K562 (cell line): ENCODE data around the gene PLCL1. TPM values are rescaled to one million over a fixed set of nuclear protein-coding genes. Genes with fewer than 3 reads are reported as not detected.

Experiments used
- ATAC-seq: fragments of 200-7000 bp; cut with Tn5 transposase; 3 replicates; pipeline ENCODE4 v1.9.1; 2020; ENCODE audit warnings: moderate library complexity
- BruUV-seq: library from RNA; stranded (reverse); fragments of 400-500 nt; replicated peaks from 2 replicates; lab custom pipeline; 2021; lab: Mats Ljungman, UMichigan
- CTCF ChIA-PET: fragments of 300-600 bp; formaldehyde crosslinking; extraction: SDS; loops from one replicate; lab custom pipeline; 2021; ENCODE audit warnings: low intra/inter-chr PET ratio; lab: Yijun Ruan, JAX
- POLR2A ChIA-PET: fragments of 300-600, 350-650 bp; sonication (Branson Sonifier 250); formaldehyde crosslinking; extraction: SDS; loops from one replicate; lab custom pipeline; 2021; ENCODE audit warnings: antibody characterized with exemption, inconsistent platforms; lab: Yijun Ruan, JAX
- DNase-seq, 4 experiments: peaks; one replicate each; pipeline versions ENCODE4 v3.0.0 to v3.0.0-alpha.2; 2011 to 2018; ENCODE audit warnings: low spot score in 3 of 4, mixed read lengths in 3 of 4; ENCODE audit errors: extremely low read depth in 1 of 4
- FAIRE-seq: peaks from 2 replicates; lab custom pipeline; 2011; peaks lifted over from hg19 to GRCh38; lab: Jason Lieb, UNC
- H2AFZ ChIP-seq: 2 replicates; pipeline ENCODE4 v1.6.0; 2011; ENCODE audit warnings: low read depth, low read length, control low read depth, inconsistent platforms
- H3K27ac ChIP-seq: fragments of 200-600 bp; 3 replicates; pipeline ENCODE4 v1.8.0; 2011; ENCODE audit warnings: low read depth, mild to moderate bottlenecking, control low read depth, inconsistent platforms, low read length, moderate library complexity, mixed read lengths; ENCODE audit errors: extremely low read depth
- H3K27me3 ChIP-seq, 2 experiments: fragments of 300-600 bp in 1 of 2; 2 replicates in 1 of 2; 3 replicates in 1 of 2; pipeline versions ENCODE4 v1.6.0 to v1.8.0; 2011; ENCODE audit warnings: inconsistent platforms in 2 of 2, low read length in 2 of 2, mild to moderate bottlenecking in 1 of 2, mixed read lengths in 1 of 2, moderate library complexity in 1 of 2; ENCODE audit not compliant: control insufficient read depth in 2 of 2, insufficient read depth in 2 of 2
- H3K36me3 ChIP-seq: fragments of 300-600 bp; 3 replicates; pipeline ENCODE4 v1.8.0; 2011; ENCODE audit warnings: mild to moderate bottlenecking, low read length, inconsistent platforms; ENCODE audit not compliant: control insufficient read depth, insufficient read depth
- H3K4me1 ChIP-seq, 2 experiments: fragments of 200-600 bp in 1 of 2; replicated peaks in 1 of 2; 2 replicates in 1 of 2; 3 replicates in 1 of 2; pipeline versions ENCODE4 v1.5.1 to v1.8.0; 2011; ENCODE audit warnings: inconsistent platforms in 2 of 2, low read length in 2 of 2, mild to moderate bottlenecking in 1 of 2, mixed read lengths in 1 of 2, moderate library complexity in 1 of 2; ENCODE audit not compliant: control insufficient read depth in 2 of 2, insufficient read depth in 2 of 2
- H3K4me2 ChIP-seq: 2 replicates; pipeline ENCODE4 v1.6.1; 2011; ENCODE audit warnings: low read length, control low read depth, inconsistent platforms, mixed read lengths; ENCODE audit not compliant: insufficient read depth
- H3K4me3 ChIP-seq: fragments of 200-600 bp; sonication (generic), shearing (Covaris generic); 2 replicates; pipeline ENCODE4 v1.5.1; 2016; ENCODE audit warnings: control low read depth, inconsistent platforms
- H3K79me2 ChIP-seq: fragments of 200-600 bp; 3 replicates; pipeline ENCODE4 v1.8.0; 2011; ENCODE audit warnings: low read length, inconsistent platforms; ENCODE audit not compliant: control insufficient read depth, insufficient read depth
- H3K9ac ChIP-seq, 2 experiments: 2 replicates each; pipeline versions ENCODE4 v1.6.0 to v1.6.1; 2011; ENCODE audit warnings: low read depth in 2 of 2, low read length in 2 of 2, control low read depth in 1 of 2, inconsistent platforms in 1 of 2, mild to moderate bottlenecking in 1 of 2, mixed read lengths in 1 of 2; ENCODE audit not compliant: insufficient read depth in 1 of 2
- H3K9me1 ChIP-seq: one replicate; pipeline ENCODE4 v1.6.0; 2011; ENCODE audit warnings: inconsistent platforms, mild to moderate bottlenecking, low read length, moderate library complexity; ENCODE audit not compliant: control insufficient read depth, insufficient read depth
- H3K9me3 ChIP-seq: replicated peaks from 2 replicates; pipeline ENCODE4 v1.5.1; 2011; ENCODE audit warnings: low read depth, low read length, inconsistent platforms; ENCODE audit not compliant: control insufficient read depth, insufficient read depth
- H4K20me1 ChIP-seq: replicated peaks from 2 replicates; pipeline ENCODE4 v1.6.1; 2011; ENCODE audit warnings: low read length, inconsistent platforms, mixed read lengths; ENCODE audit not compliant: control insufficient read depth, insufficient read depth
- BRD4 ChIP-seq: fragments of 200-600 bp; sonication (generic); IDR thresholded peaks from 2 replicates; pipeline ENCODE4 v1.6.1; 2017; ENCODE audit warnings: inconsistent platforms
- DIDO1 ChIP-seq: fragments of 450-650 bp; IDR thresholded peaks from 2 replicates; pipeline ENCODE4 v1.6.1; 2016; ENCODE audit warnings: low read depth, missing biosample characterization, missing genetic modification characterization
- SMC3 ChIP-seq: conservative IDR thresholded peaks from 2 replicates; pipeline ENCODE4 v1.6.1; 2011; ENCODE audit warnings: low read depth, low read length, improper control_type of control experiment; ENCODE audit not compliant: insufficient read depth
- SP2 ChIP-seq: IDR thresholded peaks from 2 replicates; pipeline ENCODE4 v1.6.1; 2011; ENCODE audit warnings: mild to moderate bottlenecking, low read depth, low read length, moderate library complexity; ENCODE audit not compliant: poor library complexity, severe bottlenecking; ENCODE audit errors: extremely low read depth
- ZNF197 ChIP-seq: fragments of 200-800 bp; sonication (Bioruptor generic); IDR thresholded peaks from 2 replicates; pipeline ENCODE4 v1.6.1; 2016; ENCODE audit warnings: low read depth, missing genetic modification characterization, missing compliant biosample characterization
- WGBS: fragments of 100-300 bp; shearing (Covaris generic); methylation state at CpG from one replicate; pipeline ENCODE4 v1.1.6; 2016; ENCODE audit warnings: low coverage, mixed read lengths; ENCODE audit not compliant: insufficient coverage; ENCODE audit errors: missing lambda C conversion rate; 5-methylcytosine and 5-hydroxymethylcytosine counted together
- in situ Hi-C: fragments of 300-500 bp; cut with MboI; formaldehyde crosslinking; loops from 4 replicates; pipeline ENCODE4 v1.15.0; 2018; ENCODE audit warnings: inconsistent platforms, mixed read lengths
- intact Hi-C: fragments of 100-400 bp; cut with micrococcal nuclease; formaldehyde crosslinking; loops from 2 replicates; pipeline ENCODE4 v1.14.2; 2022
- polyA plus RNA-seq, 8 experiments: library from polyadenylated mRNA; depleted of rRNA in 4 of 8; stranded (reverse) in 5 of 8; unstranded in 3 of 8; fragments of >200 nt; fragmentation: Nextera tagmentation in 2 of 8; fragmentation: Illumina TruSeq in 1 of 8; extraction: Ambion mirVana in 2 of 8; extraction: Trizol in 1 of 8; gene quantifications; 2 replicates each; pipeline versions ENCODE4 v1.2.1 to v1.2.3, GENCODE V29; 2011 to 2014; ENCODE audit warnings: inconsistent platforms in 1 of 8, missing spikeins in 1 of 8
- total RNA-seq, 7 experiments: library from RNA; depleted of rRNA in 6 of 7; stranded (reverse); fragments of >200 nt in 6 of 7; fragmentation: Illumina TruSeq in 2 of 7; extraction: Trizol in 2 of 7; gene quantifications; 2 replicates each; pipeline versions ENCODE4 v1.2.1 to v1.2.3, GENCODE V29; 2011 to 2021; ENCODE audit warnings: low replicate concordance in 1 of 7
- TF ChIP-seq, protein P1 (sequence below), 2 experiments: fragments of 450-650 bp; formaldehyde crosslinking in 1 of 2; IDR thresholded peaks; 2 replicates each; pipeline versions ENCODE4 v1.4.0 to v1.6.1; 2014 to 2020; ENCODE audit warnings: mild to moderate bottlenecking in 2 of 2, borderline replicate concordance in 1 of 2, low read depth in 1 of 2
- TF ChIP-seq, protein P2 (sequence below): fragments of 450-650 bp; formaldehyde crosslinking; IDR thresholded peaks from 2 replicates; pipeline ENCODE4 v1.4.0; 2020; ENCODE audit warnings: mild to moderate bottlenecking, moderate library complexity
- TF ChIP-seq, protein P3 (sequence below): fragments of 450-650 bp; IDR thresholded peaks from 2 replicates; pipeline ENCODE4 v1.6.1; 2016; ENCODE audit warnings: antibody characterized with exemption

PLCL1 gene
- total and polyA plus RNA-seq, 9 of the 15 experiments (the other 6 are each of a cell fraction or from before 2014, with no cell fraction given) = 2.0 to 17.7 (median 8.6) TPM

DNA sequence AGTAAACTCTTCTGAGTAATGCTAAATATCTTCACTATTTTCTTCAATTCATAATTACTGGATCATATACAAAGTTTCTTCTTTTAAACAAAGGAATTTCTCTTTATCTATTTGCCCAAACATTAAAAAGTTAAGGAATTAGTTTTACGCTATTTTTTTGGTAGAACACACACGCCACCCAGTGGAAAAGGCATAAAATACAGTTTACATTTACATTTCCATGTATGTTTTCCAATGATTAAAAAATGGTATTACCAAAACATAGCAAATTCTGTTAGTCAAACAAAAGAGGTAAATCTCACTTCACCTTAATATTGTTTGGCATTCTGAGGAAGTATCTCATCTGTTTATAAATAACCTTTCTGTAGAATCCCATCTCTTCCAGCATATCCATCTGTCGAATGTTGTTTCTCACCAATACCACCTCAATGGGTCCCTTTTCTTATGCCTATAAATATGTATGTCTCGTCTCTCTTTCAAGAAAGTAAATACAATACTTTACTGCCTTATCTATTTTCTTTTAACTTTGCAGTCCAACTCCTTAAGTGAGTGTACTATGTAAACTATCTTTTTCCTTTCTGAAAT is 26.5 kb upstream of the PLCL1 start:
- Histone ChIP-seq H3K27ac (no peak overlapping the region), H3K36me3 (no peaks in the 10 kb centered on the region), H3K9ac (no peak overlapping the region), H3K4me2 (no peak overlapping the region), H2AFZ (no peak overlapping the region), H3K4me3 (no peak overlapping the region), H3K9me1 (no peaks in the 10 kb centered on the region), H3K9me3 (no peaks in the 10 kb centered on the region), H3K79me2 (no peaks in the 10 kb centered on the region), H4K20me1 (no peaks in the 10 kb centered on the region), H3K27me3 (no peaks in the 10 kb centered on the region), H3K4me1 (no peaks in the 10 kb centered on the region; a peak in 1 of 5 replicates)
- WGBS = 13% methylated on average over 4 of the region's 4 CpGs
- FAIRE-seq = peak; percentile 79
- BruUV-seq = no TSS peak
- in situ Hi-C loops (no loop called here), intact Hi-C loops (loop anchor here (1.0 to 10.0 kb wide), 5 partner anchors 51 to 663 kb away; no protein-coding TSS in a partner anchor)
- ChIA-PET CTCF (interaction anchor here (0.6 to 1.1 kb wide), 3 partner anchors 70 to 1480 kb away, joined by 3 to 6 read pairs (median 3); no protein-coding TSS in a partner anchor), POLR2A (no interaction called here)
- no peak for ATAC-seq
- DNase-seq = peak in 3 of 4 experiments; percentile 7 to 42 (median 13)
- TF ChIP-seq BRD4 (no peak), ZNF197 (no peak), SMC3 (0 out of 2 replicates have a peak, but pooled peaks have one; percentile 19), DIDO1 (tag) (no peak), SP2 (no peak)
- TF ChIP-seq, protein P1, sequence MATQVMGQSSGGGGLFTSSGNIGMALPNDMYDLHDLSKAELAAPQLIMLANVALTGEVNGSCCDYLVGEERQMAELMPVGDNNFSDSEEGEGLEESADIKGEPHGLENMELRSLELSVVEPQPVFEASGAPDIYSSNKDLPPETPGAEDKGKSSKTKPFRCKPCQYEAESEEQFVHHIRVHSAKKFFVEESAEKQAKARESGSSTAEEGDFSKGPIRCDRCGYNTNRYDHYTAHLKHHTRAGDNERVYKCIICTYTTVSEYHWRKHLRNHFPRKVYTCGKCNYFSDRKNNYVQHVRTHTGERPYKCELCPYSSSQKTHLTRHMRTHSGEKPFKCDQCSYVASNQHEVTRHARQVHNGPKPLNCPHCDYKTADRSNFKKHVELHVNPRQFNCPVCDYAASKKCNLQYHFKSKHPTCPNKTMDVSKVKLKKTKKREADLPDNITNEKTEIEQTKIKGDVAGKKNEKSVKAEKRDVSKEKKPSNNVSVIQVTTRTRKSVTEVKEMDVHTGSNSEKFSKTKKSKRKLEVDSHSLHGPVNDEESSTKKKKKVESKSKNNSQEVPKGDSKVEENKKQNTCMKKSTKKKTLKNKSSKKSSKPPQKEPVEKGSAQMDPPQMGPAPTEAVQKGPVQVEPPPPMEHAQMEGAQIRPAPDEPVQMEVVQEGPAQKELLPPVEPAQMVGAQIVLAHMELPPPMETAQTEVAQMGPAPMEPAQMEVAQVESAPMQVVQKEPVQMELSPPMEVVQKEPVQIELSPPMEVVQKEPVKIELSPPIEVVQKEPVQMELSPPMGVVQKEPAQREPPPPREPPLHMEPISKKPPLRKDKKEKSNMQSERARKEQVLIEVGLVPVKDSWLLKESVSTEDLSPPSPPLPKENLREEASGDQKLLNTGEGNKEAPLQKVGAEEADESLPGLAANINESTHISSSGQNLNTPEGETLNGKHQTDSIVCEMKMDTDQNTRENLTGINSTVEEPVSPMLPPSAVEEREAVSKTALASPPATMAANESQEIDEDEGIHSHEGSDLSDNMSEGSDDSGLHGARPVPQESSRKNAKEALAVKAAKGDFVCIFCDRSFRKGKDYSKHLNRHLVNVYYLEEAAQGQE (IDR thresholded peaks at IDR 0.05; ENCODE audit: borderline replicate concordance) = peak; percentile 68; the same call in 1 of the 2 replicates
- TF ChIP-seq, protein P1 (CRISPR knock-in tag; IDR thresholded peaks at IDR 0.05; ENCODE audit: low read depth) = no peak
- TF ChIP-seq, protein P2, sequence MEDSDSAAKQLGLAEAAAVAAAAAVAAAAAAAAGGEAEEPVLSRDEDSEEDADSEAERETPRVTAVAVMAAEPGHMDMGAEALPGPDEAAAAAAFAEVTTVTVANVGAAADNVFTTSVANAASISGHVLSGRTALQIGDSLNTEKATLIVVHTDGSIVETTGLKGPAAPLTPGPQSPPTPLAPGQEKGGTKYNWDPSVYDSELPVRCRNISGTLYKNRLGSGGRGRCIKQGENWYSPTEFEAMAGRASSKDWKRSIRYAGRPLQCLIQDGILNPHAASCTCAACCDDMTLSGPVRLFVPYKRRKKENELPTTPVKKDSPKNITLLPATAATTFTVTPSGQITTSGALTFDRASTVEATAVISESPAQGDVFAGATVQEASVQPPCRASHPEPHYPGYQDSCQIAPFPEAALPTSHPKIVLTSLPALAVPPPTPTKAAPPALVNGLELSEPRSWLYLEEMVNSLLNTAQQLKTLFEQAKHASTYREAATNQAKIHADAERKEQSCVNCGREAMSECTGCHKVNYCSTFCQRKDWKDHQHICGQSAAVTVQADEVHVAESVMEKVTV (CRISPR knock-in tag) = peak; percentile 60; the same call in 1 of the 2 replicates
- TF ChIP-seq, protein P3, sequence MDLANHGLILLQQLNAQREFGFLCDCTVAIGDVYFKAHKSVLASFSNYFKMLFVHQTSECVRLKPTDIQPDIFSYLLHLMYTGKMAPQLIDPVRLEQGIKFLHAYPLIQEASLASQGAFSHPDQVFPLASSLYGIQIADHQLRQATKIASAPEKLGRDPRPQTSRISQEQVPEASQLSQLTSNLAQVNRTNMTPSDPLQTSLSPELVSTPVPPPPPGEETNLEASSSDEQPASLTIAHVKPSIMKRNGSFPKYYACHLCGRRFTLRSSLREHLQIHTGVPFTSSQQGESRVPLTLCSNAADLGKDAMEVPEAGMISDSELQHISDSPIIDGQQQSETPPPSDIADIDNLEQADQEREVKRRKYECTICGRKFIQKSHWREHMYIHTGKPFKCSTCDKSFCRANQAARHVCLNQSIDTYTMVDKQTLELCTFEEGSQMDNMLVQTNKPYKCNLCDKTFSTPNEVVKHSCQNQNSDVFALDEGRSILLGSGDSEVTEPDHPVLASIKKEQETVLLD = no peak
